Suppressor macrophage treated with lipopolysaccharide for 4 hours (primary cell): ENCODE data around the gene CCNL1.
A peak's percentile ranks its signal among the peaks of the same experiment; 100 is the strongest.

Source experiments
- DNase-seq: peaks from one replicate; pipeline ENCODE4 v3.0.0-alpha.2; 2020

Gene CCNL1

DNA sequence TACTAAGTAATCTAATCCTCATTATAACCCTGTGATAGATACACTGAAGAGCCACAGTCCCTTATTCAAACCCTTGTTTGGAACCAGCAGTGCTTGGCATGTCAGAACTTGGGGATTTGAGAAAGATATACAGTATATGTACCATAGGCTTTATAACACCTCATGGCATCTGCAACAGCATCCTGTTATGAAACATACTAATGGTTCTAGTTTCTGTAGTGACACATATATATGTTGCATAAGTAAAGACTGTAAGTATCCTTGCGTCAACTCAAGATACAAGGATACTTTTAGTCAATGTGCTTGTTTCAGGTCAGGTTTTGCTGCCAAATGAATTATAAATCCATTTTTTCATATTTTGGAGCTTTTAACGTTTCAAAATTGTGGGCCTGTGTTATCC, 58.5 kb downstream of the CCNL1 start:
- peak; percentile 73 for DNase-seq

DNA sequence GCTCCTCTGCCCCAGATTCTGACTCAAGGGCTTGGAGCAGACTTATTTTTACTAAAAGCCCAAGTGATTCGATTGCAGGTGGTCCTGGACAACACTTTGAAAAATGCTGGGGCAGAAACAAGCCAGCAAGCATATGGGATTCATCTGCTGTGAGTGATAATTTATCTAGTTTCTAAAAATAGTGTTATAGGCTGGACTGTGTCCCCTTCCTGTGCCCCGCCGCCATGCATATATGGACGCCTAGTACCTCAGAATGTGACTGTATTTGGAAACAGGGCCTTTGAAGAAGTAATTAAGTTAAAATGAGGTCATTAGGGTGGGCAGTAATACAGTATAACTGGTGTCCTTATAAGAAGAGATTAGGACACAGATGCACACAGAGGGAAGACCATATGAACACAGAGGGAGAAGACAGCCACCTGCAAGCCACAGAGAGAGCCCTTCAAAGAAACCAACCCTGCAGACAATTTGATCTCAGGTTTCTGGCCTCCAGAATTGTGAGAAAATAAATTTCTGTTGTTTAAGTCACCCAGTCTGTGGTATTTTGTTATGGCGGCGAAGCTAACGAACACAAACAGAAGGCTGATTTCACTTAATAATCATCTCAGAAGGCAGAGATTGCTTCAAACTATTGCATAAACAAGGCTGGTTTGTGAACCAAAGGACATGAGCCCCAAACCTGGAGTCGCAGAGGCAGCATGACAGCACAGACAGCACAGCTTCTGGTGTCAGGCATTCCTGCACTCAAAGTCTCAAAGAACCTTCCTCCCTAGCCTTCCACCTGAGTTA, 59.1 kb downstream of the CCNL1 start:
- DNase-seq, result no peak

DNA sequence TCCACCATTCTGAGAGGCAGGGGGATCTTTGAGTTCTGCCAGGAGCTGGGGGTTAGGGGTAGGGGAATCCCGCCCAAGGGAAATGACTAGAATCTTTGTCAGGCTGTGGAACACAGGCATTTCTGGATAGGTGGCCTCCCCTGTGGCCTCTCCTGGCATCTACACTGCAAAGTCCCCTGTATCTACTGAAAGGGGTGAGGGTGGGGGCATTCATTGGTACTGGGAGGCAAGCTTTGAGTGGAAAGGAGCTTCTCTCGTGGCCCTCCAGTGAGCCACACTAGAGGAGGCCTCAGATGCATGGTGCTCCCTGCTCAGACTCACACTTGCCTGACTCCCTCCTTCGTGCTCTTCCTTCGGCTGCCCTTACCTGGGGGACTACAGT, 59.9 kb downstream of the CCNL1 start:
- DNase-seq, result no peak

DNA sequence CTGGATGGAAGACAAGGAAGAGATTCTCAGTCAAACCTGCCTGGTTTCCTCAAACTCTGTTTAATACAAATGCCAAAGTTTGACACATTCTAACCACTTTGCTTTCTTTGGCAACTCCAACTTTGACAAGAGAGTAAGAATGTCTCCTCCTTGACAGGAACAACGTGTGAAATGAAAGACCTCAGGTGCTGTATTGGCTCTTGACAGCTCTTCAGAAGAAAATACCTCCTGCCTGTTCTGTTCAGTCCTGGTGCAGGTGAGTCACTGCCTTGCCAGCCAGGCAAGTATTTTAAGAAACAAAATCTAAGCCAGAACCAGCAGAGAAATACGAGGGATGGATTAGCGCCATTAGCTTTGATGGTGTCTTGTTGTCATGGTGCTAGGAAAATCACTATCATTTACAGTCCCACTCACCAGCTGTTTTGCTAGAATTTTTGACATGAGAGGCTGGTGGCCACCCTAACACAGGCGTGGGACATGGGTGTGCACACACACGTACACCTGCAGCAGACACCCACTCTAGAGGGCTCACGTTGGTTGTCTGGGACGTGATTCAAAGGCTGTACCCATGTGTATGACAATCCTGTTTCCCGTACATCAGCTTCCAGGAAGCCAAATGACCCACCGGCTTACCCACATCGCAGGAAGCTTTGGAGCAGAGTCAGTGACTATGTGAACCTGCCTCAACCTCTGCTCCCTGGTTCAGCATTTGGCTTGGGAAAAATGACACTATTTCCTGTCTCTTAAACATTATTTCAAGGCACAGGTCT, 60.4 kb downstream of the CCNL1 start:
- DNase-seq, result no peak

DNA sequence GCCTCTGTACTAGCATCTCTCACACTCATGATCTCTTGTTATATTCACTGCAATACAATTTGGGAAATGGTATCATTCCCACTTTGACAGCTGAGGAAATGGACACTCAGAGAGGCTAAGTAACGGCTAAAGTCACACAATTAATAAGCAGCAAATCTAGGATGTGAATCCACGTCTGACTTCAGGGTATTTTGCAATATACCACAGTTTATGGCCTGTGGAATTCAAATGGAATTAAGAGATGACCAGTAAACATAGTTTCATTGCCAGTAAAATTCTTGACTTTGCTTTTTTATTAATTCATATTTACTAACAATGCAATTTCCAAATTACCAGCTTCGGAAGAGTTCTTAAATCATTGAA, 61.1 kb downstream of the CCNL1 start:
- no peak for DNase-seq

DNA sequence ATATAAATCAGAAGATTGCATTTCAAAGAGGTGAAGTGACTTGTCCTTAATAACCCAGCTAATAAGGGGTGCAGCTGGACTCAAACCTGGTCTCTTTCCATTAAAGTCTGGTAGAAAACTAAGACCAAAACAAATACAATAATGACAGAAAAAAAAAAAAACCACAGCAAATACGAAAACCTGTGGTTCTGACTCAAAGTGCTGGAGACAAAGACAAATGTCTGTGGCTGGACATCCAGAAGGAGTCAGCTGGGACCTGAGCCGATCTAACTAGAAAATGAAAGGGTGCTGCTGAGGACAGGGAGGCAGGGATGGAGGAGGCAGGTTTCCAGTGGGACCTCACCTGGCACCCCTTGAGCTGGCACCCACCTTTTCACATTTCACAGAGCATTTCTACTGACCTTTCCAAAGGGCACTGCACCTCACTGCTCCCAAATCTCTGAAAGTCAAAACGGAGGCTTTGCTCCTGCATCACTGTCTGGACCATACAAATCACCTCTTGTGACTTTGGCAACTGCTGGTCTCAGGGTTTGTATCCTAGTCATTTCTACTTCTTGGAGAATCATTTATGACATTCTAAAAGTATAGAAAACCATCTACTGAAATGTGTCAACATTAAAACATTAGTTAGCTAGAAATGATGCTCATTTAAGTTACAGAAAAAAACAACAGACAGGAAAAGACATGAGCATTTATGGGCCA, 61.7 kb downstream of the CCNL1 start:
- no peak for DNase-seq
